Activated B cell treated with CpG ODN at 0.5 μM for 24 hours (primary cell): Measurements from ENCODE around the gene ARHGAP24. TPM values are rescaled to one million over a fixed set of nuclear protein-coding genes. Genes with fewer than 3 reads are reported as not detected.

ENCODE experiments used
- ATAC-seq: fragments of 200-7000 bp; cut with Tn5 transposase; one replicate; pipeline ENCODE4 v1.10.0; 2021; ENCODE audit warnings: low read depth, mild to moderate bottlenecking, moderate library complexity
- CTCF ChIA-PET: fragments of 350-600 bp; sonication (Branson Sonifier 250); formaldehyde crosslinking; loops from one replicate; lab custom pipeline; 2021; ENCODE audit warnings: antibody characterized with exemption; lab: Charles Lee
- POLR2A ChIA-PET: fragments of 350-600 bp; sonication (Branson Sonifier 250); formaldehyde crosslinking; loops from one replicate; lab custom pipeline; 2021; ENCODE audit warnings: antibody characterized with exemption; lab: Charles Lee
- DNase-seq: peaks from one replicate; pipeline ENCODE4 v3.0.0; 2022
- H3K27ac Mint-ChIP-seq: one replicate; pipeline ENCODE4 v1.8.0; 2020; ENCODE audit warnings: mixed read lengths
- H3K27me3 Mint-ChIP-seq: one replicate; pipeline ENCODE4 v1.8.0; 2021; ENCODE audit warnings: mixed read lengths
- H3K36me3 Mint-ChIP-seq: one replicate; pipeline ENCODE4 v1.8.0; 2021; ENCODE audit warnings: low read depth, mixed read lengths
- H3K4me1 Mint-ChIP-seq: one replicate; pipeline ENCODE4 v1.8.0; 2021; ENCODE audit warnings: mixed read lengths
- H3K4me3 Mint-ChIP-seq: one replicate; pipeline ENCODE4 v1.8.0; 2020; ENCODE audit warnings: mild to moderate bottlenecking, mixed read lengths
- H3K9me3 Mint-ChIP-seq: one replicate; pipeline ENCODE4 v1.8.0; 2020; ENCODE audit warnings: mixed read lengths
- CTCF ChIP-seq: fragments of 200-600 bp; IDR thresholded peaks from one replicate; pipeline ENCODE4 v1.8.0; 2022; ENCODE audit warnings: antibody characterized with exemption, mild to moderate bottlenecking
- intact Hi-C: fragments of 100-400 bp; cut with micrococcal nuclease; formaldehyde crosslinking; loops from one replicate; pipeline ENCODE4 v1.15.1; 2024
- total RNA-seq: library from RNA; stranded (reverse); gene quantifications from 2 replicates; pipeline ENCODE4 v1.2.3, GENCODE V29; 2022

Gene ARHGAP24
- total RNA-seq, 1 donor from 2014 or later = 231 TPM

DNA sequence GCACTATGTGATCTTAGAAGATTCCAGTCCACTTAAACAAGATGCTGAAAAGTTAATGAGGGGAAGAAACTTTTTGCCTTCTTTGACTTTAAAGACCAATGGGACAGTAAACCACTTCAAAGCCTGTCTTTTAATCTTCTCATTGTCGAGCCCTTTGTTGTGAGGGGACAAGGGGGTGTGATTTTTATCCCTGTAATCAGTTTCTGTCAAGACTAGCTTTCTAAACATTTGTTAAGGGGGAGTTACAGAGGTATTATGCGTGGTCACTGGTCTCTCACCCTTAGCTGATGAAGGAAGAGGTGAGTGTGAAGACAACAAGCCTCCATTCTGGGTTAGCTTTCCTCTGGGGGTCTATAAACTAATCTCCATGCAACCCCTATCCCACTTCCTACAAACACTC is 409.3 kb downstream of the ARHGAP24 start:
- Mint-ChIP-seq H3K9me3 (no peaks in the 10 kb centered on the region), H3K4me1 (peaks cover 15% of the 10 kb centered on the region), H3K27me3 (no peaks in the 10 kb centered on the region), H3K36me3 (peaks cover 13% of the 10 kb centered on the region), H3K27ac (no peak overlapping the region), H3K4me3 (no peak overlapping the region)
- no peak for TF ChIP-seq CTCF
- ATAC-seq = no peak
- POLR2A ChIA-PET = no interaction called here
- intact Hi-C loops = no loop called here
- DNase-seq = no peak
- CTCF ChIA-PET = no interaction called here

DNA sequence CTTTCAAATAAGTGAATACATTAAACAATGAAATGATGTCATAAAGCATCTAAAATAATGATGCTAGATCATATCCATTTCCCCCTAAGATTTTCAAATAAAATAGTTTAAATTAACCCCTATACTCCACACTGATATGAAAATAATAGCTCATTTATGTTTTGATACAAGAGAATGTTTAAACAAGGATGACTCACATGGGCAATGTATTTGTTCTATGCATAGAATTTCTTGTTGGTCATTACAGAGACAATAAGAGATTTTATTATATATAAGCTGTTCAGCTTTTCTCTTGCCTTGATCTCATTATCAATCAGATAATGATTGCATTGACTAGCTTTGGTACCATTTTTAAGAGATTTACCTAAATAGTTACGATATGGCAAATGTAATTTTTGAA is 411.7 kb downstream of the ARHGAP24 start:
- H3K27ac Mint-ChIP-seq = no peak overlapping the region
- ATAC-seq = no peak
- H3K9me3 Mint-ChIP-seq = no peaks in the 10 kb centered on the region
- no peak for TF ChIP-seq CTCF
- intact Hi-C loops = no loop called here
- no peak overlapping the region for H3K4me3 Mint-ChIP-seq
- no peak for DNase-seq
- POLR2A ChIA-PET = no interaction called here
- H3K4me1 Mint-ChIP-seq = peaks cover 32% of the 10 kb centered on the region
- peaks cover 10% of the 10 kb centered on the region for H3K36me3 Mint-ChIP-seq
- H3K27me3 Mint-ChIP-seq = no peaks in the 10 kb centered on the region
- CTCF ChIA-PET = no interaction called here

DNA sequence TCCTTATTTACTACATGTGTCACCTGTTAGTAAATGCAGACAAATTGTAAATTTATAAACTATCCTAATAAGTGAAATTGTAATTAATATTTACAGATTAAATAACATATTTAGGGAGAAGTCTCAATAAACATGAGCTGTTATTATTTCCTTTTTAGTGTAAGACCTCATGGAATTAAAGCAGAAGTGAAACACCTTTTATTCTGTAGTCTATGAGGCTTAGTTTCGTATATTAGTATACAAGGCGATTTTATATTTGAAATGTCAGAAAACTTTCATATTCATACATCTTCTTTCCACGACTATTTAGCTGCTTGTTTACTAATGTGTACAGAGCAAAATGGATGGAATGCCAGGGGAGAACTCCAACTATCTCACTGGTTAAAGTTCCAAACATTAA is 414.4 kb downstream of the ARHGAP24 start:
- Mint-ChIP-seq H3K27ac (no peak overlapping the region), H3K4me3 (no peak overlapping the region), H3K36me3 (no peaks in the 10 kb centered on the region), H3K4me1 (peaks cover 23% of the 10 kb centered on the region), H3K9me3 (no peaks in the 10 kb centered on the region), H3K27me3 (no peaks in the 10 kb centered on the region)
- POLR2A ChIA-PET = no interaction called here
- intact Hi-C loops = no loop called here
- CTCF ChIA-PET = no interaction called here
- no peak for TF ChIP-seq CTCF
- DNase-seq (no peak), ATAC-seq (no peak)

DNA sequence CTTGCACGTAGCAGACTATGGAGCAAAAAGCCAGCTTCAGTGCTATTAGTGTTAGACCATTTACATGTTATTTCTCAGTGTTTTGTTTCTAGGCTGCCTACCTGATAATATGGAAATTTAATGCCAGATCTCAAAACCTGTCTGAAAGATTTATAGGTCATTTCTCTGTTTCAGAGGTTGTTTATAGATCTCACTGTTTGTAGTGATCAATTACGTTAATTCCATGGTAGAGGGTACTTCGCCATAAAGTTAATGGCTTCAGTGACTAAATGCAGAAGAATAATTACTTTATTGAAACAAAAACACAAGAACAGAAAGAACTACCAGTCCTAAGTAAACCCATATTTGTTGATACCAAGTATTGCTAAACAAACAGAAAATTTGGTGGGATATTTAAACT is 420.8 kb downstream of the ARHGAP24 start:
- ChIA-PET POLR2A (no interaction called here), CTCF (no interaction called here)
- Mint-ChIP-seq H3K4me3 (no peak overlapping the region), H3K9me3 (no peaks in the 10 kb centered on the region), H3K27ac (no peak overlapping the region), H3K4me1 (peaks cover 6% of the 10 kb centered on the region), H3K27me3 (no peaks in the 10 kb centered on the region), H3K36me3 (no peaks in the 10 kb centered on the region)
- ATAC-seq (no peak), DNase-seq (no peak)
- intact Hi-C loops = no loop called here
- TF ChIP-seq CTCF = no peak

DNA sequence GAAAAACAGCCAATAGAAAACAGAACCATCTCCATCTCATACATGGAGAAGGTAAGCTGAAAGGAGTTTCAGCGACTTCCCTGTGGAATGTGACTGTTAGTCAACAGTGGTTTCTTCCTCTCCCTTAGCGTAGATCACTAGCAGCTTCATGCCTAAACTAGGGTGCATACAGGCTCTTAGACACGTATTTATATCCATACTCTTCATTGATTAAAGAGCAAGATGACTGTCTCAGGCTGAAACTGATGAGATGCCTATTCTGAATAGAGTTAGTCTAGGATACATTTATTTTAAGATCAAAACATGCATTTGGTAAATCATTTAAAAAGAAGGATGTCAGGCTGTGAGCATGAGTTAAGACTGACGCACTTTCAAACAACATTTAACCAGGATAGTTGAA is 423.3 kb downstream of the ARHGAP24 start:
- H3K27ac Mint-ChIP-seq = no peak overlapping the region
- H3K4me1 Mint-ChIP-seq = peaks cover 10% of the 10 kb centered on the region
- ChIA-PET CTCF (no interaction called here), POLR2A (no interaction called here)
- H3K27me3 Mint-ChIP-seq = no peaks in the 10 kb centered on the region
- no peak overlapping the region for H3K4me3 Mint-ChIP-seq
- no peak for TF ChIP-seq CTCF
- H3K9me3 Mint-ChIP-seq = no peaks in the 10 kb centered on the region
- DNase-seq (no peak), ATAC-seq (no peak)
- no peaks in the 10 kb centered on the region for H3K36me3 Mint-ChIP-seq
- intact Hi-C loops = no loop called here
